ENCODE measurements around the gene PI4KA.

DNA sequence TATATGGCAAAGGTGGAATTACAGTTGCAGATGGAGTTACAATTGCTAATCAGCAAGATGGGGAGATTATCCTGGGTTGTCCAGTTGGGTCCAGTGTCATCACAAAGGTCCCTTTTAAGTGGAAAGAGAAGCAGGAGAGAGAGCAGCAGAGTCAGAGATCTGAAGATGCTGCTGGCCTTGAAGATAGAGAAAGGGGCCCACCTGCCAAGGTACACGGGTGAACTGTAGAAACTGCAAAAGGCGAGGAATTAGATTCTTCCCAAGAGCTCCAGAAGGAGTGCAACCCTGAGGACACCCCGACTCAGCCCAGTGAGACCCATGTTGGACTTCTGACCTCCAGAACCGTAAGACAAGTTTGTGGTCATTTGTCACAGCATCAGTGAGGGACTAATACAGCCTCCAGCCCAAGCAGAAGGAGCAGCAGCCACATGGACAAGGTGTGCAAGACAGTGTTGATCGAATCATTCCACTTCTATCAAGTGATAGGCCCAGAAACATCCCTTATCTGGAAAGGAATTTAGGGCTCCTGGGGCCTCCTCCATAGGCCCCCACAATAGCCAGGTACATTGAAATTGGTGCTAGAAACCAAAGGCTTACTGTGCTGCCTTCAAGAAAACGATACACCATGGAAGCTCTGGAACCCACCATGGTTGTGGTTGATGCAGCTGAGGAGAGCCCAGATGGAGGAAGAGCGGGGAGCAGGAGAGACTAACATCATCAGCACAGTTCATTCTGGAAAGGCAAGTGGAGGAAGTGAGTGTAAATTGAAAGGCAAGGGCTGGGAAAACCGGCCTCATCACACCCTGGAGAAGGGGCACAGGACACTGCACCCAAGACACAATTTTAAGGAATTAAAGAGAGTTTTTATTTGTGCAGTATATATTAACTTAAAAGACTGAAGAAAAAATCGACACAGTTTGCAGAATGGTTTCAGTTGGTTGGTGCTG is 23.5 kb upstream of the PI4KA start:
- TF ChIP-seq POLR2A (IDR thresholded peaks at IDR 0.05; ENCODE audit: low read length) (no peak), GATA1 (IDR thresholded peaks at IDR 0.05; ENCODE audit: low read depth, low read length) (no peak)
